Ascending aorta (tissue), 2 donors: ENCODE results near the gene ENTPD6. TPM values are rescaled to one million over a fixed set of nuclear protein-coding genes. Genes with fewer than 3 reads are reported as not detected.

Experiments used
- DNase-seq, 2 donors: peaks; one replicate each; pipeline ENCODE4 v3.0.0-alpha.2; 2019; ENCODE audit warnings: low spot score in 2 of 2
- H3K27ac ChIP-seq, 2 donors: fragments of 200-600 bp; sonication (generic); one replicate each; pipeline ENCODE4 v1.5.1; 2016 to 2017; ENCODE audit warnings: mild to moderate bottlenecking in 1 of 2
- H3K27me3 ChIP-seq: fragments of 200-600 bp; sonication (generic); one replicate; pipeline ENCODE4 v1.5.1; 2017
- H3K36me3 ChIP-seq, 2 donors: fragments of 200-600 bp; sonication (generic); one replicate each; pipeline ENCODE4 v1.5.1; 2016
- H3K4me1 ChIP-seq, 2 donors: fragments of 200-600 bp; sonication (generic); one replicate each; pipeline ENCODE4 v1.5.1; 2016 to 2017; ENCODE audit warnings: mild to moderate bottlenecking in 1 of 2
- H3K4me3 ChIP-seq, 2 donors: fragments of 200-600 bp; sonication (generic); one replicate each; pipeline ENCODE4 v1.5.1; 2016 to 2017; ENCODE audit warnings: mild to moderate bottlenecking in 1 of 2
- H3K9me3 ChIP-seq, 2 donors: fragments of 200-600 bp; sonication (generic); one replicate each; pipeline ENCODE4 v1.5.1; 2016
- intact Hi-C: fragments of 100-400 bp; cut with DNase I; formaldehyde crosslinking; loops from one replicate; pipeline ENCODE4 v1.15.1; 2023
- total RNA-seq: library from RNA; depleted of rRNA; stranded (reverse); fragments of >200 nt; gene quantifications from one replicate; pipeline ENCODE4 v1.1.0, GENCODE V29; 2016
- TF ChIP-seq, protein P1 (sequence below), 3 experiments: fragments of 200-600 bp in 2 of 3; fragments of 450-650 bp in 1 of 3; sonication (generic) in 2 of 3; IDR thresholded peaks; one replicate each; pipeline ENCODE4 v1.5.1; 2016 to 2019; ENCODE audit warnings: antibody characterized with exemption in 3 of 3, mild to moderate bottlenecking in 1 of 3, moderate library complexity in 1 of 3

ENTPD6 gene
- total RNA-seq, 1 donor from 2014 or later, result 66.5 TPM

DNA sequence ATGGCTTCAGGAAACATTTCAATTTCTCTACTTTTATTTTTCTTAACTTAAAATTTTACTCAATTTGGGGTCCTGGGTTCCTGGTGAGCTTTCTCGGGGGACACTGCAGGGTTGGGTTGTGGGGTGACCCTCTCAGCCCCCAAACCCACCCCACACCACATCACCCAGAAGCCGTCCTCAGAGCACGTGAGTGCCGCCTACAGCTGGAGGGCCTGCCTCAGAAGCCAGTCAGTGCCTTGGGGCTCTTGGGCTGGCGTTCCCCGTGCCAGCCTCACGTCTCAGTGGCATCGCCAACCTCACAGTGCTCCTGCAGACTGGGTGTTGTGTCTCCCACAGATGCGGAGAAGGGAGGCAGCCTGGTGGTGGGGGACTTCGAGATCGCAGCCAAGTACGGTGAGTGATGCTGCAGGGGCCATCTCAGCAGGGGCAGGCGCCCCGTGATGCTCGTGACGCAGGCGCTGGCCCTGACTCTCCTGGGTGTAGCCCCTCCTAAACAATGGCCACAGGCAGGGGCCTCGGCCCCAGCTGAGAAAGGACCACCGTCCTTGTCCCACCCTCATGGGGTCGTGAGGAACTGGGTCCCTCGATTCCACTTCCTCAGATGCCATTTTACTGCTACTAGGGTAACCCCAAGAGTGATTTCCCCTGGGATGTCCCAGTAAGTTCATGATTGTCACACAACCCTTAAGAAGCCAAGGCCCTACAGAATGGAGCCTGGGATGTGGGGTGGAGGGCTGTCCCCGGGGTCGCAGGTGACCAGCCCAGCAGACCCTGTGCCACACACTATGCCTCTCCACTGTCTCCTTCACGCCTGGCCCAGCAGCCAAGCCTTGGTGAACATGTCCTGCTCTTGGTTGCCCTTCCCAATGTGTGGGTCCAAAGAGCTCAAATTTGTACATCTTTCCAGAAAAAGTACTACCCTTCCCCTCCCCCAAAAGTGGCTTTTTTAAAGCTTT lies 28.5 kb downstream of the ENTPD6 start:
- Histone ChIP-seq H3K27ac (peak overlapping the region; percentile 93 to 97), H3K36me3 (peaks cover 10 to 24% of the 10 kb centered on the region in 2 donors), H3K4me3 (no peak overlapping the region), H3K27me3 (no peaks in the 10 kb centered on the region), H3K4me1 (peaks cover 13 to 25% of the 10 kb centered on the region in 2 donors), H3K9me3 (no peaks in the 10 kb centered on the region)
- TF ChIP-seq, protein P1, sequence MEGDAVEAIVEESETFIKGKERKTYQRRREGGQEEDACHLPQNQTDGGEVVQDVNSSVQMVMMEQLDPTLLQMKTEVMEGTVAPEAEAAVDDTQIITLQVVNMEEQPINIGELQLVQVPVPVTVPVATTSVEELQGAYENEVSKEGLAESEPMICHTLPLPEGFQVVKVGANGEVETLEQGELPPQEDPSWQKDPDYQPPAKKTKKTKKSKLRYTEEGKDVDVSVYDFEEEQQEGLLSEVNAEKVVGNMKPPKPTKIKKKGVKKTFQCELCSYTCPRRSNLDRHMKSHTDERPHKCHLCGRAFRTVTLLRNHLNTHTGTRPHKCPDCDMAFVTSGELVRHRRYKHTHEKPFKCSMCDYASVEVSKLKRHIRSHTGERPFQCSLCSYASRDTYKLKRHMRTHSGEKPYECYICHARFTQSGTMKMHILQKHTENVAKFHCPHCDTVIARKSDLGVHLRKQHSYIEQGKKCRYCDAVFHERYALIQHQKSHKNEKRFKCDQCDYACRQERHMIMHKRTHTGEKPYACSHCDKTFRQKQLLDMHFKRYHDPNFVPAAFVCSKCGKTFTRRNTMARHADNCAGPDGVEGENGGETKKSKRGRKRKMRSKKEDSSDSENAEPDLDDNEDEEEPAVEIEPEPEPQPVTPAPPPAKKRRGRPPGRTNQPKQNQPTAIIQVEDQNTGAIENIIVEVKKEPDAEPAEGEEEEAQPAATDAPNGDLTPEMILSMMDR (IDR thresholded peaks at IDR 0.05), result no peak
- intact Hi-C loops, result no loop called here
- DNase-seq, result peak in 1 of 2 donors; percentile 61

DNA sequence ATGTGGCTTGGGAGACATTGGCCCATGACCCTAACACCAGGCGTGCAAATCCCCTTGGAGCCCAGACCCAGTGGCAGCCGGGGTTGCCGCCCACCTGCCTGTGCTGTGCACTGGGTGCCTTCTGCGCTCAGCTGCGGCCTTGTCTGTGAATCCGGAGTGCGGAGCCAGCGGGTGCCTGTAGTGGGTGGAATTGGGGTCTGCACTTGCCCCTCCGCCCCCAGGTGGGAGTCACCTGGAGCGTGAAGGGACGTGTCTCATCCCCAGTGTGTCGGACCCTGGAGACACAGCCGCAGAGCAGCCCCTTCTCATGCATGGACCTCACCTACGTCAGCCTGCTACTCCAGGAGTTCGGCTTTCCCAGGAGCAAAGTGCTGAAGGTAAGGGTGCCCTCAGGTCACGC lies 29.4 kb downstream of the ENTPD6 start:
- Histone ChIP-seq H3K27ac (peak overlapping the region; percentile 93 to 97), H3K4me3 (no peak overlapping the region), H3K4me1 (peaks cover 15 to 27% of the 10 kb centered on the region in 2 donors), H3K36me3 (peaks cover 10 to 16% of the 10 kb centered on the region in 2 donors), H3K9me3 (no peaks in the 10 kb centered on the region), H3K27me3 (no peaks in the 10 kb centered on the region)
- TF ChIP-seq, protein P1 (IDR thresholded peaks at IDR 0.05), result no peak
- DNase-seq, result peak in 1 of 2 donors; percentile 61
- intact Hi-C loops, result no loop called here

DNA sequence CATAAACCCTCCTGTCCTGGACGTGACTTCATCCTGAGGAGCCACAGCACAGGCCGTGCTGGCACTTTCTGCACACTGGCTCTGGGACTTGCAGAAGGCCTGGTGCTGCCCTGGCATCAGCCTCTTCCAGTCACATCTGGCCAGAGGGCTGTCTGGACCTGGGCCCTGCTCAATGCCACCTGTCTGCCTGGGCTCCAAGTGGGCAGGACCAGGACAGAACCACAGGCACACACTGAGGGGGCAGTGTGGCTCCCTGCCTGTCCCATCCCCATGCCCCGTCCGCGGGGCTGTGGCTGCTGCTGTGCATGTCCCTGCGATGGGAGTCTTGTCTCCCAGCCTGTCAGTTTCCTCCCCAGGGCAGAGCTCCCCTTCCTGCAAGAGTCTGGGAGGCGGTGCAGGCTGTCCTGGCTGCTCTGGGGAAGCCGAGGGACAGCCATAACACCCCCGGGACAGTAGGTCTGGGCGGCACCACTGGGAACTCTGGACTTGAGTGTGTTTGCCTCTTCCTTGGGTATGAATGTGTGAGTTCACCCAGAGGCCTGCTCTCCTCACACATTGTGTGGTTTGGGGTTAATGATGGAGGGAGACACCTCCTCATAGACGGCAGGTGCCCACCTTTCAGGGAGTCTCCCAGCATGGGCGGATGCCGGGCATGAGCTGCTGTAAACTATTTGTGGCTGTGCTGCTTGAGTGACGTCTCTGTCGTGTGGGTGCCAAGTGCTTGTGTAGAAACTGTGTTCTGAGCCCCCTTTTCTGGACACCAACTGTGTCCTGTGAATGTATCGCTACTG lies 30.3 kb downstream of the ENTPD6 start:
- Histone ChIP-seq H3K36me3 (peaks cover 5 to 13% of the 10 kb centered on the region in 2 donors), H3K27me3 (no peaks in the 10 kb centered on the region), H3K9me3 (no peaks in the 10 kb centered on the region), H3K4me3 (no peak overlapping the region), H3K27ac (peak overlapping the region; percentile 93 to 97), H3K4me1 (peaks cover 16 to 35% of the 10 kb centered on the region in 2 donors)
- no peak for DNase-seq
- TF ChIP-seq, protein P1 (IDR thresholded peaks at IDR 0.05), result no peak
- intact Hi-C loops, result loop anchor here (2.0 kb wide), 2 partner anchors 31 to 173 kb away; partner anchors contain the start of gene ENTPD6

DNA sequence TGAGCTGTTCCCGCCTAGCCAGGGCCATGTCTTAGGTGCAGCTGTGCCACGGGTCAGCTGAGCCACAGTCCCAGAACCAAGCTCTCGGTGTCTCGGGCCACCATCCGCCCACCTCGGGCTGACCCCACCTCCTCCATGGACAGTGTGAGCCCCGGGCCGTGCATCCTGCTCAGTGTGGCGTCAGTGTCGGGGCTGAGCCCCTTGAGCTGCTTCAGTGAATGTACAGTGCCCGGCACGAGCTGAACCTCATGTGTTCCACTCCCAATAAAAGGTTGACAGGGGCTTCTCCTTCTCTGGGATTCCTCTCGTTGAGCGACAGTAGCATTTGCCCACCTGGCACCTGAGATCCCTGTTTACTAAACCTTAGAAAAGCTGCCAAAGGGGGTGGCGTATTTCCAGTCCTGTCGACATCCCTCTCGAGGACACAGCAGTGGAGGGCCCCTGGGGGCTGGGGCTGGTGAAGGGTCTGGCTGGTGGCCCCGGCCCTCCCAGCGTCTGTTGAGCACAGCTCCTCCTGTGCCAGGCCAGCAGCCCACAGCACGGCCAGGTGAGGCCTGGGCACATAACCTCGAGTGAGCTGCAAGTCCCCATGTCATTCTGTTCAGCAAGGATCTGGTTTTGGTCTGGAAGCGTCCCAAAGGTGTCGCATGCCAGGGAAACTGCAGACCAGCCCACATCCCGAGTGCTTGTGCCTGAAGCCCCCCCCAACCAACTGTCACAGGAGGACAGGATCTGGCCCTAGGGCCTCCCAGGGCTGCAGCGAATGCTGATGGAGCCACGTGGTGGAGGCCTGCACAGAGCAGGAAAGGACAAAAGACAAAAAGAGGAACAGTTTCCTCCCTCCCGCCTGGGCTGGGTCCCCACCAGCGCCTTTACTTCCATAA lies 31.2 kb downstream of the ENTPD6 start:
- H3K36me3 ChIP-seq, result peaks cover 0 to 12% of the 10 kb centered on the region in 2 donors
- no peak overlapping the region for H3K4me3 ChIP-seq
- no peaks in the 10 kb centered on the region for H3K27me3 ChIP-seq
- no peaks in the 10 kb centered on the region for H3K9me3 ChIP-seq
- TF ChIP-seq, protein P1 (IDR thresholded peaks at IDR 0.05), result no peak
- intact Hi-C loops, result loop anchor here (1.0 to 2.0 kb wide), 3 partner anchors 21 to 174 kb away; partner anchors contain the start of gene ENTPD6
- DNase-seq, result peak in 1 of 2 donors; percentile 81
- peaks cover 16 to 39% of the 10 kb centered on the region in 2 donors for H3K4me1 ChIP-seq
- H3K27ac ChIP-seq, result peak overlapping the region; percentile 93 to 97
